NB4 (cell line): Measurements from ENCODE around the gene ZDHHC11.

Source experiments
- DNase-seq: peaks from one replicate; pipeline ENCODE4 v3.0.0; 2010; ENCODE audit warnings: low read depth
- H3K4me3 ChIP-seq: one replicate; pipeline ENCODE4 v1.5.1; 2011; ENCODE audit warnings: mild to moderate bottlenecking, low read depth, low read length, moderate library complexity
- CTCF ChIP-seq: IDR thresholded peaks from one replicate; pipeline ENCODE4 v1.5.1; 2012; ENCODE audit warnings: low read depth, low read length
- MAX ChIP-seq: IDR thresholded peaks from 2 replicates; pipeline ENCODE4 v1.6.1; 2011; ENCODE audit warnings: low read depth, low read length
- MYC ChIP-seq: IDR thresholded peaks from 2 replicates; pipeline ENCODE4 v1.6.1; 2011; ENCODE audit warnings: low read depth, low read length
- POLR2A ChIP-seq: IDR thresholded peaks from 2 replicates; pipeline ENCODE4 v1.6.1; 2011; ENCODE audit warnings: mild to moderate bottlenecking; ENCODE audit not compliant: insufficient read length; ENCODE audit errors: extremely low read depth

Gene ZDHHC11

GRCh38 chr5:886036-886435 lies 35.2 kb upstream of the ZDHHC11 start:
- no peak for DNase-seq
- no peak for TF ChIP-seq CTCF
- no peak for TF ChIP-seq POLR2A
- TF ChIP-seq MYC = no peak
- no peak for TF ChIP-seq MAX
- no peak overlapping the region for H3K4me3 ChIP-seq

- no peak for DNase-seq
- H3K4me3 ChIP-seq = no peak overlapping the region
- no peak for TF ChIP-seq POLR2A
- TF ChIP-seq MAX = no peak
- TF ChIP-seq MYC = no peak
- TF ChIP-seq CTCF = no peak
These were observed 34.7 kb upstream of the ZDHHC11 start for GRCh38 chr5:885529-885928.

- TF ChIP-seq MAX (no peak), POLR2A (no peak), CTCF (no peak), MYC (no peak)
- H3K4me3 ChIP-seq = no peak overlapping the region
- DNase-seq = no peak
These were observed 34.3 kb upstream of the ZDHHC11 start for GRCh38 chr5:885127-885442.

- H3K4me3 ChIP-seq = no peak overlapping the region
- no peak for TF ChIP-seq CTCF
- TF ChIP-seq POLR2A = no peak
- no peak for TF ChIP-seq MYC
- TF ChIP-seq MAX = no peak
- DNase-seq = no peak
These were observed 33.8 kb upstream of the ZDHHC11 start for GRCh38 chr5:884345-885126.

- TF ChIP-seq MYC = no peak
- TF ChIP-seq POLR2A = no peak
- no peak for TF ChIP-seq CTCF
- no peak for TF ChIP-seq MAX
- no peak for DNase-seq
These were observed 32.8 kb upstream of the ZDHHC11 start for GRCh38 chr5:883475-884181.

More at GRCh38 chr5:883475-884181, 32.8 kb upstream of the ZDHHC11 start:
- no peak overlapping the region for H3K4me3 ChIP-seq
